ENCODE results near the gene PTCRA. TPM values are rescaled to one million over a fixed set of nuclear protein-coding genes. Genes with fewer than 3 reads are reported as not detected.
"Not testable (repeated sequence)": the region's sequence is repeated elsewhere in the genome, so short reads cannot be mapped to it uniquely, and the experiment has no call there.

Gene PTCRA
- total RNA-seq, 1 donor from 2014 or later, result not detected

- Mint-ChIP-seq H3K9me3 (ENCODE audit: unreplicated experiment) (no peaks in the 10 kb centered on the region), H3K27ac (ENCODE audit: unreplicated experiment) (no peak overlapping the region), H3K4me3 (ENCODE audit: unreplicated experiment) (no peak overlapping the region), H3K27me3 (ENCODE audit: unreplicated experiment) (no peaks in the 10 kb centered on the region), H3K4me1 (ENCODE audit: unreplicated experiment) (peaks cover 21% of the 10 kb centered on the region), H3K36me3 (ENCODE audit: unreplicated experiment) (no peaks in the 10 kb centered on the region)
- TF ChIP-seq CTCF (IDR thresholded peaks at IDR 0.05), result no peak
- no peak for DNase-seq (ENCODE audit: extremely low spot score, unreplicated experiment)
Measured at GRCh38 chr6:42899871-42900270, 16.0 kb upstream of the PTCRA start.

- no peaks in the 10 kb centered on the region for H3K27me3 Mint-ChIP-seq (ENCODE audit: unreplicated experiment)
- peaks cover 21% of the 10 kb centered on the region for H3K4me1 Mint-ChIP-seq (ENCODE audit: unreplicated experiment)
- peak; percentile 87 for TF ChIP-seq CTCF (IDR thresholded peaks at IDR 0.05)
- no peak overlapping the region for H3K27ac Mint-ChIP-seq (ENCODE audit: unreplicated experiment)
- no peaks in the 10 kb centered on the region for H3K9me3 Mint-ChIP-seq (ENCODE audit: unreplicated experiment)
- H3K4me3 Mint-ChIP-seq (ENCODE audit: unreplicated experiment), result peak overlapping the region; percentile 54
- peak; percentile 88 for DNase-seq (ENCODE audit: extremely low spot score, unreplicated experiment)
- H3K36me3 Mint-ChIP-seq (ENCODE audit: unreplicated experiment), result no peaks in the 10 kb centered on the region
Measured at GRCh38 chr6:42901538-42901957, 14.3 kb upstream of the PTCRA start.

GRCh38 chr6:42902429-42903263, 13.2 kb upstream of the PTCRA start:
- not testable (repeated sequence) for H3K4me3 Mint-ChIP-seq (ENCODE audit: unreplicated experiment); H3K36me3 Mint-ChIP-seq (ENCODE audit: unreplicated experiment); H3K9me3 Mint-ChIP-seq (ENCODE audit: unreplicated experiment); H3K27ac Mint-ChIP-seq (ENCODE audit: unreplicated experiment); DNase-seq (ENCODE audit: extremely low spot score, unreplicated experiment); H3K27me3 Mint-ChIP-seq (ENCODE audit: unreplicated experiment)
- peaks cover 21% of the 10 kb centered on the region for H3K4me1 Mint-ChIP-seq (ENCODE audit: unreplicated experiment)

GRCh38 chr6:42904467-42904866, 11.4 kb upstream of the PTCRA start:
- peaks cover 17% of the 10 kb centered on the region for H3K4me1 Mint-ChIP-seq (ENCODE audit: unreplicated experiment)
- H3K27me3 Mint-ChIP-seq (ENCODE audit: unreplicated experiment), result no peaks in the 10 kb centered on the region
- no peak for DNase-seq (ENCODE audit: extremely low spot score, unreplicated experiment)
- H3K4me3 Mint-ChIP-seq (ENCODE audit: unreplicated experiment), result no peak overlapping the region
- H3K9me3 Mint-ChIP-seq (ENCODE audit: unreplicated experiment), result no peaks in the 10 kb centered on the region
- no peak overlapping the region for H3K27ac Mint-ChIP-seq (ENCODE audit: unreplicated experiment)
- no peaks in the 10 kb centered on the region for H3K36me3 Mint-ChIP-seq (ENCODE audit: unreplicated experiment)
- TF ChIP-seq CTCF (IDR thresholded peaks at IDR 0.05), result no peak

- H3K36me3 Mint-ChIP-seq (ENCODE audit: unreplicated experiment), result no peaks in the 10 kb centered on the region
- TF ChIP-seq CTCF (IDR thresholded peaks at IDR 0.05), result no peak
- no peaks in the 10 kb centered on the region for H3K9me3 Mint-ChIP-seq (ENCODE audit: unreplicated experiment)
- peaks cover 3% of the 10 kb centered on the region for H3K27me3 Mint-ChIP-seq (ENCODE audit: unreplicated experiment)
- DNase-seq (ENCODE audit: extremely low spot score, unreplicated experiment), result no peak
- H3K4me3 Mint-ChIP-seq (ENCODE audit: unreplicated experiment), result no peak overlapping the region
- H3K27ac Mint-ChIP-seq (ENCODE audit: unreplicated experiment), result no peak overlapping the region
- peaks cover 3% of the 10 kb centered on the region for H3K4me1 Mint-ChIP-seq (ENCODE audit: unreplicated experiment)
Measured at GRCh38 chr6:42907336-42907735, 8.5 kb upstream of the PTCRA start.

Data from osteocyte (in vitro differentiated cells).